ENCODE measurements around the gene RASA3.

The RASA3 gene

DNA sequence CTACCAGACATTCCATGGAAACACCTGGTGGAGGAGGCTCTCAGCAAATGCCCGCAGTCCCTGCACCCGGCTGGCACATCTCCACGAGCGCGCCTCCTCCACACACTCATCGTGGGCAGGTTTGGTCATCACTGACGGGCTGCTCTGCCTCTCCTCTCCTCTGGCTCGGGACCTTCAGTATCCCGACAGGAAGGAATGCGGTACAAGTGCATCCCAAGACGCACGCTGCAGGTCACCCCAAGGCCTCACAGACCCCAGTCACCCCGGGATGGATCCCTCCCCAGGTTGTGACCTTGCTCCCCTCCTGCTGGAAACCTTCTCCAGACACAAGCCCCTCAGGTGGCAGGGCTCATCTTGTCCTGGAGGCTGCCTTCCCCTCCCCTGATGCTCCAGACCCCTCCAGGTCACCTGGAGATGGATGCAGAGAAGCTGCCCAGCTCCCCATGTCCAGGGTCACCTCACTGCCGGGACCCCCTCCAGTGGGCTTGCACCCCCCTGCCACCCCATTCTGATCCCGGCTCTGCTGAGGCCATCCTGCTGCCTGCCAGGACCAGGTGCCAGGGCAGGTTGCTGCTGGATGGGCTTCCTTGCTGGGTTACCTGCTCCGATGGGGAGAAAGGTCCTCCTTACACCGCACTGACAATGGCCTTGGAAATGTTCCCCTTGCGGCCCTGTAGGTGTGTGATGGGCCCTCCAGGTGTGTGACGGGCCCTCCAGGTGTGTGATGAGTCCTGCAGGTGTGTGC lies 188.4 kb downstream of the RASA3 start:
- DNase-seq (ENCODE audit: low read depth in 1 of 2, low spot score in 1 of 2), result no peak

DNA sequence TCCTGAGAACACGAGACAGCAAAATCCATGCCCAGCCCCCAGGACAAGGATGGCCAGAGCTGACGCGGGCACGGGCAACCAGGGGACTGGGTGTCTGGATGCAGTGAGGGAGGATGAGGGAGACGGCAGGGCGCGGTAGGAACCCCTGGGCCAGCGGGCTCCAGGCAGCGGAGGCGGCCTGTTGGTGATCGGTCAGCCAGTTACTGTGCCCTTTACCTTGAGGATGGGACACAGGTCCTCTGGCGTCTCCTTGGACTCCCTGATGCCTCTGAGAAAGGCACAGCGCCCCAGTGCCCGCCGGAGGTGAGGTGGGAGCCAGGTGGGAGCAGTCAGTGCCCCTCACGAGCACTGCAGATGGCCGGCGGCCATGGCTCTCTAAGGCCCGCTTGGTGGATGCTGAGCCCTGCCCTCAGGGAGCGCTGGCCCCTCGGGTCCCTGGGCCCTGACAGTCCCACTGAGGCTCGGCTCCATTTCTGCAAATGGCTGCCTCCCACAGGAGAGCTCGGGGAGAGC lies 189.8 kb downstream of the RASA3 start:
- DNase-seq (ENCODE audit: low read depth in 1 of 2, low spot score in 1 of 2), result no peak

DNA sequence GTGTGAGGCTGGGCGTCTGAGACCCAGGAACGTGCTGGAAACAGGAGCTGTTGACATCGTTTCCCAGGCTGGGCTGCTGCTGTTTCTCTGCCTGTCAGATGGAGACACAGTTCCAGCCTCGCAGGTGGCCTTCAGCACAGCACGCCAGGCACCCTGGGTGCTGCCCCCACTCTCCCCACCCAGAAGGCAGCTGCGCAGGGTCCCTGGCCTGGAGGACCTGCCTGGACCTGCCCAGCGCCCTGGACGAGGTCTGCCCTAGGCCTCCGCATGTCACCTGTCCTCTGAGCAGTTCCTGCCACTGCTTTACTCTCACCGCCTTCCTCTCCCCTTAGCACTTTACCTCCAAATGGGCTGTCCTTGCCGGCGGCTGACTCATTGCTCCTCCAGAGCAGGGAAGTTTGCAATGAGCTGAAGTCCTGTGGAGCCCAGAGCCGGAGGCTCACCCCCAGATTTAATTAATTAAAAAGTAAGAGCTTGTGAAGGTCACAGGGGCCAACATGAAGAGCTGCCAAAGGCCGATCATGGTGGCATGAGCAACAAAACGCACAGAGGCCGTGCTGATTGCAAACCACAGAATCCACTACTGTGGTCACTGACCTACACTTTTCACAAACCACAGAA lies 190.7 kb downstream of the RASA3 start:
- no peak for DNase-seq (ENCODE audit: low read depth in 1 of 2, low spot score in 1 of 2)

DNA sequence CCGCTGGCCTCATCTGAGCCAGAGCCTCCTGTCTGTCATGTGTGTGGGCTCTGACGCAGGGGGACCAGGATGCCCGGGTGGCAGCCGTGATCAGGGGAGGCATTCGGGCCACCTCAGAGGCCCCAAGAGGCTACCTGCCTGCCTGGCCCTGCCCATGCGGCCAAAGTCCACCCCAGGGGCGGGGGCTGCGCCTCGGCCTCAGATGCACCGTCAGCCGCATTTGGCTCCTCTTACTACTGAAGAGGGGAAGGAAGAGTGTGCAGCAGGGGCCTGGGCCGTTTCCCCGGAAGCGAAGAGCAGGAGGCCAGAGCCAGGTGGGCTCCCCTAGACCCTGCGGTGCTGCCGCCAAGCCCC lies 192.5 kb downstream of the RASA3 start:
- no peak for DNase-seq (ENCODE audit: low read depth in 1 of 2, low spot score in 1 of 2)

DNA sequence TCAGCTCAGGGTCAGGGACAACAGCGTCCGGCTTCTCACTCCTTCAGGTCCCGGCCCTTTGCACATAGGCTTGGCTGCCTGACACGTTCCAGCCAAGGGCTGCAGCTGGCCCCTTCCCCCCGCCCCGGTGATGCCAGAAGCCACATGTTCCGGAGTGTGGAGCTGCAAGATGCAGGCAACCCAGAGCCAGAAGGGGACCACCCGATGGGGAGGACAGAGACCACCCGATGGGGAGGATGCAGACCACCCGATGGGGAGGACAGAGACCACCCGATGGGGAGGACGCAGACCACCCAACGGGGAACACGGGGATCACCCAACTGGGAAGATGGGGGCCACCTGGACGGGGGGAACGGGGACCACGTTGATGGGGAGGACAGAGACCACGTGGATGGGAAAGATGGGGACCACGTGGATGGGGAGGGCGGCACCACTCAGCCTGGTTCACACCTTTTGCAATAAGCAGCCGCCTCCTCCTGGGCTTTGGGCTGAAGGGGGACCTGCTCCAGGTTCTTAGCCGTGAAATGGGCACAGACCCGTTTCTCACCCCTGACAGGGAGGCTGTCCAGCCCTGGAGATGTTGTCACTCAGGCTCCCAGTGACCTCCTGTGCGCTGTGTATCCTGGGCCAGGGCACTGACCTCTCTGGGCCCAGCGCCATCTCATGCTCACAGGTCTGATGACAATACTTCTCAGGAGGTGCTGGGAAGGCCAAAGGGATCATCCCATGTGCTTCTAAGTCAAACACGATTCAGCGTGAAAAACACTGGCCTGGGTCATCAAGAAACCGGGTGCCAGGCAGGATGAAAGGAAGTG lies 193.1 kb downstream of the RASA3 start:
- no peak for DNase-seq (ENCODE audit: low read depth in 1 of 2, low spot score in 1 of 2)

DNA sequence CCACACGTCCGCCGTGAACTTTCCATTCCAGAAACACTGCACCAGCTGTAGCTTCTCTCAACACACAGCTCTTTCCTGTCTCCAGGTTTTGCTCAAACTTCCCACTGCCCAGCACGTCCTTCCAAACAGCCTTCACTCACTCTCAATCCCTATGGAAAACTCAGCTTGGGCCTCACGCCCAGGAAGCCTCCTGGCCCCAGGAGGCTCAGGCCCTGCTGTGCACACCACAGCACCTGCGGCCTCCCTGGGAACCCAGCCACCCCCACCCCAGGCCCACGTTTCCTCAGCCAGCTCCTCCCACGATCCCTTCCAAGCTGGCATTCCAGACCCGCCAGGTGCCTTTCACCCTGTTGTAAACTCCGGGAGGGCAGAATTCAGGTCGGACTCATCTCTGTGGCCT lies 193.7 kb downstream of the RASA3 start:
- no peak for DNase-seq (ENCODE audit: low read depth in 1 of 2, low spot score in 1 of 2)

DNA sequence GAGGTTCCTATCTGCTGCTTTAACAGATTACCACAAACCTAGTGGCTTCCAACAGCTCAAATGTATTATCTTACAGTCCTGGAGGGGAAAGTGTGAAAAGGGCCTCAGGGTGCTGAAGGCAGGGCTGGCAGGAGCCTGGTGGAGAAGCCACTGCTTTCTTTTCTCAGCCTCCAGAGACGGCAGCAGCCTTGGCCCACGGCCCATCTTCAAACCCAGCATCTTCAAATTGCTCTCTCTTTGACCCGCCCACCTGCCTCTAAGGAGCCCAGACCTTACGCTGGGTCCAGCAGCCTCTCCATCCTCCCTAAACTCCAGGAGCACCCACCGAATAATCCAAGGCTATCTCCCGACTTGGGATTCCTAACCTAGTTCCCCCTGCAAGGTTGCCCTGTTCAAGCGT lies 194.2 kb downstream of the RASA3 start:
- DNase-seq (ENCODE audit: low read depth in 1 of 2, low spot score in 1 of 2), result no peak

DNA sequence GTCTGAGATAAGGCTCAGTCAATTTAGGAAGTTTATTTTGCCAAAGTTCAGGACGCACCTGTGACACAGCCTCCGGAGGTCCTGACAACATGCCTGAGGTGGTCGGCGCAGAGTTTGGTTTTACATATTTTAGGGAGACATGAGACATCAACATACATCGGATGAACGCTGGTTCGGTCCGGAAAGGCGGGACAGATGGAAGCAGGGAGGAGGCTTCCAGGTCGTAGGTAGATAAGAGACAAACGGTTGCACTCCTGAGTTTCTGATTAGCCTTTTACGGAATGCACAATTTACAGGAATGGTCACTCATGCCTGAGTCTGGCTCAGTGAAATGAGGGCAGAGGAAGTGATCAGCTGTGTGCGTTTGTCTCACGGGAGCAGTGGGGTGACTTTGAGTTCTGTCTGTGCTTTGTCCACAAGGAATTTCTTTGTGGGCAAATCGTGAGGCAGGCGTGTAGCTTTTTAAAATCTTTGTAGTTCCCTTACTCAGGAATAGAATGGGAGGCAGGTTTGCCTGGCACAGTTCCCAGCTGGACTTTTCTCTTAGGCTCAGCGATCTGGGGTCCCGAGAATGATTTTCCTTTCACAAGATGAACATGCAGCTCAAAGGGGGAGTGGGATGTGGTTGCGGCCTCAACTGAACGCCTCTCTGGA lies 194.8 kb downstream of the RASA3 start:
- DNase-seq (ENCODE audit: low read depth in 1 of 2, low spot score in 1 of 2), result no peak

DNA sequence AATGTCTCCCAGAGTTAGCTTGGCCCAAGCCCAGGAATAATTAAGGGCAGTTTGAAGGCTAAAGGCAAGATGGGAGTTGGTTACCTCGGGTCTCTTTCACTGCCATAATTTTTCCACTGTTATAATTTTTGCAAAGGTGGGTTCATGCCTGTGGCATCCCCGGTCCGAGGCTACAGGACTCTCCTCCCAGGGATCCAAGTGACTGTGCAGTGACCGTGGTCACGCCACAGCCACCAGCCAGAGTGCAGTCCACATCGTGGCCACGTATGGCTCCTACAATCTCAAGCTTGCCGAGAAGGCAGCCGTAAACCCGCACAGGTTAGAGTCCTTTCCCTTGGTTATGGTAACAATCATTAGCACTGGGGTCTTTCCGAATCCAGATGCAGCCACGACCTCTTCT lies 195.3 kb downstream of the RASA3 start:
- DNase-seq (ENCODE audit: low read depth in 1 of 2, low spot score in 1 of 2), result no peak

DNA sequence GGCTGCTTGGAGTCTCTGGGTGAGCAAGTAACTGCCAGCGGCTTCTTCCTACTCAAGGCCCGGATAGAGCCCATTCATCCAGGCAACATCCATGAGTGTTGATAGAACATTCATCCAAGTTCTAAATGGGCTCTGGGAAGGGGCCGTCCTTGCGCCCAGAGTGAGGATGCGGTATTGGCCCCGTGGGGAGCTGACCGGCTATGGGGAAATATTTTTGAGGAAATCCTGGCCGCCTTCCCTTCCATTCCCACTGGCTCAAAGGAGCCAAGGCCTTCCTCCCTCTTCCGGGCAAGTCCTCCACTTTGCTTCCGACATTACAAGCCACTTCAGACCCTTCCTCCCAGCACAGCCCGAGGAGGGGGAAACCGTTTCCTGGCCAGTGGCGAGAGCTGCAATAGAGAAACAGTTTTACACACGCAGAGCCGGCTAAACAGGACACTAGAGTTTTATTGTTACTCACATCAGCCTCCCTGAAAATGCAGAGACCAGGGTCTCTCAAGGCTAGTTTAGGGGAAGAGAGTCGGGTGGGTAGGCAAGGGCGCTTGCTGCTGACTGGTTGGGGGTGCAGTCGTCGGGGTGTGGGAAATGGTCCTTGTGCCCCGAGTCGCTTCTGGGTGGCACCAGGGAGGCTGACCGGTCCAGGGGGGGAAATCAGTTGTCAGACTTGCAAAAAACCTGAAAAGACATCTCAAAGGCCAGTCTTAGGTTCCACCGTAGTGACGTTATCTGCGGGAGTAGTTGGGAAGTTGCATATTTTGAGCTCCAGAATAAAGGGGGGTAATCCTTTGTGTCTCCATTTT lies 196.1 kb downstream of the RASA3 start:
- DNase-seq (ENCODE audit: low read depth in 1 of 2, low spot score in 1 of 2), result no peak

DNA sequence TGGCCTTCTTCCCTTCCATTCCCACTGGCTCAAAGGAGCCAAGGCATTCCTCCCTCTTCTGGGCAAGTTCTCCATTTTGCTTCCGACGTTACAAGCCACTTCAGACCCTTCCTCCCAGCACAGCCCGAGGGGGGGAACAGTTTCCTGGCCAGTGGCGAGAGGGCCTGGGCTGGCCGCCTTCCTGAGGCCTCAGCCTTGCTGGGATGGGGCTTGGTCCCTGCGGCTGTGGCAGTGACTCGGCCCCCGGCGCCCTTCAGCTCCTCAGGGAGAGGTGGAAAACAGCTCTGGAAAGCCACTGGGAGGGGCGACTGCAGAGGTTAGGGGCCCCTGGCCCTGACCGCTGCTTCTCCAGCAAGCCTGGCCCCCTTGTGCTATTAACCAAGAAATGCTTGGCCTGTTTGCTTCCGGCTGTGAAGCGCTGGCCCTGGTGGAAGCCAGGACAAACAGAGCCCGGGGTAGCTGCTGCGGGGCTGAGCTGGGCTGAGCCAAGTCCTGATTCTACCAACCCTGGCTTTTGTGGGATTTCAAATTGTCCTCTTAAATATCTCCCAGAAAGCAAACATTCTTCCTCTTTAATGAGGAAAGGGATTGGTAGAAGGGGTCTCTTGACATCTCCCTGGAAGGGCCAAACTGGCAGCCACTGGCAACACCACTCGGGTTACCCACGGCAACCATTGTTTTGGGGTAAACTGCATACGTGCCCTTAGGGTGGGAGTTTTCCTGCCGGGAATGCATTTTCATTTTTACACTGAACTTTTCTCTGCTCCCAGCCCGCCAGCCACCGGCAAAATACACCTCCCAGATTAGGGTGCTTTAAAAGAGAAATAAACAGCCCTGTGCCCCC lies 197.2 kb downstream of the RASA3 start:
- no peak for DNase-seq (ENCODE audit: low read depth in 1 of 2, low spot score in 1 of 2)

DNA sequence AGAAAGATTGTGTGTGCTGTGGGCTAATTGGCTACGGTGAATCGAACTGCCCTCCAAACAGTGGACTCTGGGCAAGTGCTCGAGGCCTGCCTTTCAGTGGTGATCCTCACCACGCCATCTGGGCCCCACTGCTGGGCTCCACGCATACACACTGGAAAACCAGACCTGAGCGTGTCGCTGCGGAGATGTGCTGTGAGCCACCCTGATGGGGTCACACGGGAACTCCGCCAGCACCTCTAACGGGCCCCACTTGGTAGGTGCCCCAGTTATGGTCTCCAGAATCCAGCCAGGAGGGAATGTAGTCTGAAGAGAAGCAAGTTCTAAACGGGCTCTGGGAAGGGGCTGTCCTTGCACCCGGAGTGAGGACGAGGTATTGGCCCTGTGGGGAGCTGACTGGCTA lies 197.8 kb downstream of the RASA3 start:
- no peak for DNase-seq (ENCODE audit: low read depth in 1 of 2, low spot score in 1 of 2)

DNA sequence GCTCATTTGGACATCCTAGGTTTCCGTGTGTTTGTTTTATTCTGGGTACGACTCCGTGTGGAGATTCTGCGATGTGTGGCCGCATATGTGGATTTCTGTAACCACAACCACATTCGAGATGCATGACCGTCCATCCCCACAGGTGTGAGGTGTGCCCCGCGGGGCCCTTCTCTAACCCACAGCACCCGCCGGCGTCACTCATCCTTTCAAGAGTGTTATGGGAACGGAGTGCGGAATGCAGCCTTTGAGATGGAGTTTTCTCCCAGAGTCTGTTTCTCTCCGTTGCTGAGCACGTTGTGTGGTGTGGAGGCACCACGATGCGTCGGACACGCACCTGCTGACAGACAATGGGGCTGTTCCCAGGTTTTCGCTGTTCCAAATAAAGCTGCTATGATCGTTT lies 198.5 kb downstream of the RASA3 start:
- DNase-seq (ENCODE audit: low read depth in 1 of 2, low spot score in 1 of 2), result no peak

DNA sequence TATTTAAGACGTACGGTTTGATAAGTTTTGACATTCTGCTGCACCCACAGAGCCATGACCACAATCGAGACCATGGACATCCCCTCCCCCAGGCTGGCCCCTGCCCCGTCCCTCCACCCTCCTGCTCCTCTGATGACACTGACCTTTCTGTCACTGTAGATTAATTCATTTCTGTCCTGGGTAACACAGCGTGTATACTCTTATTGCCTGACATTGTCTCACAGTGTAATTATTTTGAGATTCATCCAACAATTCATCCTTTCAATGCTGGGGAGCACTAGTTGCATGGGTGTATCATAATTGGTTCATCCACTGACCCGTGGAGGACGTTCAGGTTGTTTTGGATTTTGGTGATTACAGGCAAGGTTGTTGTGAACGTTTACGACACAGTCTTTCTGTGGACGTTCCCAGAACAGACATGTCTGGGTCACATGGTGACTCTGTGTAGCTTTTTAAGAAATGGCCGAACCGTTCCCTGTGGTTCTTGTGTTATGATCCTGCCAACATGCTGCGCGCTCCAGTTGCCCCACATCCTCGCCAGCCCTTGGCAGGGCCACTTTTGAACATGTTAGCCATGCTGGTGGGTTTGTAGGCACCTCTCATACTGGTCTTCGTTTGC lies 200.5 kb downstream of the RASA3 start:
- DNase-seq (ENCODE audit: low read depth in 1 of 2, low spot score in 1 of 2), result no peak

DNA sequence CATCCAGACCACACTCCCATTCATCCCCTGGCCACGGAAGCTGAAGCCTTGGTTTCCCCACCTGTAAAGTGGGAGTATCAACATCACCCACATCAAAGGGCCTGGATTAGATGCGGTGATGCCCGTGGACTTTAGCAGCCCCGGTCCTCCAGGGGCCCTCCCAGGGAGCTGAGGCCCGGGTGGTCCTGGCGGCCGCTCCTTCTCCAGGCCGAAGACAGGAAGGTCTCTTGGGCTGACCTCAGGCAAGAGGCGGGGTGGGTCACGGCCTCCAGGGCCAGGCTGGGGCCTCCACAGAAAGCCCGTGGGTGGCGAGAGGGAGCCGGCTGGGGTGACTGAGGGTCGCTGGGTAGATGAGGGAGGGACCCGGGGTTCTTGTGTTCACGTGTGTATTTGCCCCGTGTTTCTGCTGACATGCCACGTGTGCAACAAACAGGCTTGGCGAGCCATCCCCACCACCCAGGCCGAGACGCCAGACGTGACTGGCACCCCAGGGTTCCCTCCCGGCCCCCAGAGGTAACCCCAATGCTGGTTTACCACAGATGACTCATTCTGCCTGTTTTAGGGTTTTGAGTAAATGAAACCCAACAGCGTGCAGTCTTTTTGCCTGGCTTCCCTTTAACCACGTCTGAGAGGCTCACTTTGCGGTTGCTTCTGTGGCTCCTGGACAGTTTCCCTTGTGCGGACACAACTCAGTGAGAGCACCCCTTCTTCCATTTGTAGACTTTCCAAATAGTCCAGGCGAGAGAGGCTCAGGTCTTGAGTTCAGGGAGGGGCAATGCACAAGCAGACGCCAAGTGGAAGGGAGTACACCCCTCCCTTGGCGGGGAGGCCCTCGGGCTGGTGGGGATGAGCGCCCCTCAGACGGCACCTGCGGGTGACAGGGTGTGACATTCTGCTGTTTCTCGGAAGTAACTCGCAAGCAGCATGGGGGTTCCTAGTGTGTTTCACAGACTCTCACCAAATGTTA lies 201.5 kb downstream of the RASA3 start:
- peak in 1 of 2 donors; percentile 8 for DNase-seq (ENCODE audit: low read depth in 1 of 2, low spot score in 1 of 2)

DNA sequence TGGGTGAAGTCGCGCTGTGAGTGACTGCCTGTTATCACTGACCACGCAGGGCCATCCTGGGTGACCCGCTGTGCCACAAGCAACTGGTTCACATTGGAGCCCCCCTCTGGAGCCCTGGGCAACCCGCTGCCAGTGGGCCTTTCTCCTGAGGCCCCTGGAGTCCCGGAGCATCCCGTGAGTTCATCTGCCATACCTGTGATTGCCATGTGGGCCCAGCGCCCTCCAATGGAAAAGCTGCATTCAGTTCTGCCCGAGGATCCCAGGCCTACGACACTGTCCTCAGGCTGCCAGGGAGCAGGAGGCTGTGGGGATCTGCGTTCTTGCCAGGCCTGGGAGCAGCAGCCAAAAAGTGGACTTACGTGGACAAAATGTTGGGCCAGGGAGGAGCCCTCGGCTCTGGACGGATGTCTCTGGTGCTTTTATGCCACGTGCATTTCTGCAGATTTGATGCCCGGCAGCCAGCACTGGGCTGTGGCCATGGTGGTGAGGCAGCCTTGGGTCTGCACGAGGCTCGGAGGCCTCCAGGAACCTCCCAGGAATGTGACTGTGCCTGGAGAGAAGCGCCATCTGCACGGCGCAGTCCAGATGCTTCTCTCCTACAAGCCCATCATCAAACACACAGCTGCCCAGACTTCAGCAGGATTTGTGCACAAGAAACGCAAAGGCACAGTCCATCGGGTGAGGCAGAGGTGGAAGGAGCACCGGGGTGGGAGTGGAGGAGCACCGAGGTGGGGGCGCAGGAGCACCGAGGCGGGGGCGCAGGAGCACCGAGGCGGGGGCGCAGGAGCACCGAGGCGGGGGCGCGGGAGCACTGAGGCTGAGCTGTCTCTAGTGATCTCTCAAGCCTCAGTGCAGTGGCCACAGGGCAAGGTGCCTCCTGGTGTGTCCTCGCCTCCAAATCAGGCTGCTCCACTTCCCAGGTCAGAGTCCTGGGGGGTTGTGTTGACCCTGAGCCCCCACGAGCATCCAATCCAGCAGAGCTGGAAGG lies 202.5 kb downstream of the RASA3 start:
- DNase-seq (ENCODE audit: low read depth in 1 of 2, low spot score in 1 of 2), result no peak
